Mononuclear cell (primary cell): Measurements from ENCODE around the gene PHACTR3. TPM values are rescaled to one million over a fixed set of nuclear protein-coding genes. Genes with fewer than 3 reads are reported as not detected.
A peak's percentile ranks its signal among the peaks of the same experiment; 100 is the strongest.

Experiments
- H3K27me3 ChIP-seq: 2 replicates; pipeline ENCODE4 v1.6.0; 2011; ENCODE audit warnings: low read length, control low read depth; ENCODE audit not compliant: insufficient read depth
- H3K4me1 ChIP-seq: 2 replicates; pipeline ENCODE4 v1.5.1; 2011; ENCODE audit warnings: mild to moderate bottlenecking, low read length, control low read depth; ENCODE audit not compliant: insufficient read depth
- H3K4me3 ChIP-seq: 2 replicates; pipeline ENCODE4 v1.5.1; 2011; ENCODE audit warnings: mild to moderate bottlenecking, low read length, moderate library complexity
- H3K9me3 ChIP-seq: 2 replicates; pipeline ENCODE4 v1.5.1; 2011; ENCODE audit warnings: low read depth, mild to moderate bottlenecking, control low read depth, low read length
- total RNA-seq: library from RNA; depleted of rRNA; stranded (reverse); fragments of >200 nt; gene quantifications from one replicate; pipeline ENCODE4 v1.2.3, GENCODE V29; 2012

The PHACTR3 gene
- total RNA-seq, 1 donor = 0.21 TPM

DNA sequence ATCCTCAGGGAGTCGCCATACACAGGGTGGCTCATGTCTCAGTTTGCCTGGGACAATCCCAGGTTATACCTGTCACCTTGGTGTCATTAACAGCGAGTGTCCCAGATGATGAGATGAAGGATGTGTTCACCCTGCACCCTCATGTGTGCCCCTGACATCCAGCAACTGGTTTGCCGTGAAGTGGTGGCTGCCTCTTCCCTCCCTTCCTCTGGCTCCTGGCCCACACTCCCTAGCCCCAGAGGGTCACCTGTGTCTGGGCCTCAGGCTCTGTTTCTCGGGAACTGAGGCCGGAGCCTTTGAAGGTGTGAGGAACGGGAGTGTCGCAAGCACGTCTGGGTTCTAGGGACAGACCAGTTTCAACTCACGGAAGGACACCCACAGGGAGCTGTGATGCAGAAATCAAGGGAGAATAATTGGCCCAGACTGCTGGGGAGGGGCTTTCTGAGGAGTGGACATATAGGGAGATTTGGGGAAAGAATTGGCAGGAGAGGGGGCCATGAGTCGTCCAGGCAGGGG lies 35.8 kb upstream of the PHACTR3 start:
- Histone ChIP-seq H3K4me1 (peaks cover 6% of the 10 kb centered on the region), H3K4me3 (no peak overlapping the region), H3K27me3 (no peaks in the 10 kb centered on the region), H3K9me3 (no peaks in the 10 kb centered on the region)

- H3K9me3 ChIP-seq = no peaks in the 10 kb centered on the region
Measured at GRCh38 chr20:59569305-59569704, 35.0 kb upstream of the PHACTR3 start.

GRCh38 chr20:59571151-59571550 lies 33.2 kb upstream of the PHACTR3 start:
- no peaks in the 10 kb centered on the region for H3K27me3 ChIP-seq
- H3K4me1 ChIP-seq = peaks cover 6% of the 10 kb centered on the region
- H3K4me3 ChIP-seq = no peak overlapping the region
- no peaks in the 10 kb centered on the region for H3K9me3 ChIP-seq

More at GRCh38 chr20:59569305-59569704, 35.0 kb upstream of the PHACTR3 start:
- peaks cover 6% of the 10 kb centered on the region for H3K4me1 ChIP-seq
- H3K4me3 ChIP-seq = no peak overlapping the region
- H3K27me3 ChIP-seq = no peaks in the 10 kb centered on the region

- H3K27me3 ChIP-seq = peaks cover 4% of the 10 kb centered on the region
- H3K9me3 ChIP-seq = no peaks in the 10 kb centered on the region
- peak overlapping the region; percentile 20 for H3K4me3 ChIP-seq
- H3K4me1 ChIP-seq = peaks cover 6% of the 10 kb centered on the region
Measured at GRCh38 chr20:59571551-59572314, 32.6 kb upstream of the PHACTR3 start.

GRCh38 chr20:59572515-59572914 lies 31.8 kb upstream of the PHACTR3 start:
- Histone ChIP-seq H3K27me3 (peaks cover 4% of the 10 kb centered on the region), H3K4me1 (peaks cover 6% of the 10 kb centered on the region), H3K4me3 (no peak overlapping the region), H3K9me3 (no peaks in the 10 kb centered on the region)

DNA sequence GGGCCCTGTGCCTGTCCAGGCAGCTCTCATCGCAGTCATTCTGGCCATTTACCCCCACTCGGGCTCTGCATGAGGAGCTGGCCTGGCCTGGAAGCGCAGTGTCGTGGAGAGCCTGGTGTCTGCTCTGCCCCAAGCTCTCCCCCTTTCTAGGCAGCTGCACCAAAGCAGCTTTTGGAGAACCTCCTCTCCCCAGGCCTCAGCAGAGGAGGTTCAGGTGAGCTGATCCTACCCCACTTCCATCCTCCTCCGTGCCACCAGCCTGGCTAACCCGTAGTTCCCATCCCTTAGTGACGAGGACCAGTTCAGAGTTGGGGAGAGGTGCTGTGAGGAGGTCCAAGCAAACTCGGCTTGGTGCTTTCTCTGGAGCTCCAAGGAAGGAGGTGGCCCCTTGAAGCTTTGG lies 30.5 kb upstream of the PHACTR3 start:
- no peaks in the 10 kb centered on the region for H3K9me3 ChIP-seq
- peaks cover 6% of the 10 kb centered on the region for H3K4me1 ChIP-seq
- peaks cover 14% of the 10 kb centered on the region for H3K27me3 ChIP-seq
- H3K4me3 ChIP-seq = no peak overlapping the region

DNA sequence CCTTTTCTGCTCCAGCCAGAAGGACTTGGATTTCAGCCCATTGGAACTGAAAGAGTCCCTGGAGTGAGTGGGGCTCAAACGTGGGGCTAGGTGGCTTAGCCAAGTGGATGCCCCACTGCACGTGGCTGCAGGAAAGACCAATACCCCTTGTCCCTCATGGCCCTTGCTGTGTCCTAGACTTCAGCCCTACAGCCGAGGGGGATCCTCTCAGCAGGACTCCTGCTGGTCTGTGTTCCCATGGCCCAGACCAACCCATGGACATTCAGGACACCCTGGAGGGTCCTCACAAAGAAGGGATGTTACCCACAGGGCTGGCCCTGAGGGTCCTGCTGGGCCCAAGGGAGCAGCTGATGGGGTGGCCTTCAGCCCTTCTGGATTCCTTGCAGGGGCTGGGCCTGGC lies 30.0 kb upstream of the PHACTR3 start:
- Histone ChIP-seq H3K4me1 (peaks cover 6% of the 10 kb centered on the region), H3K4me3 (no peak overlapping the region), H3K9me3 (no peaks in the 10 kb centered on the region), H3K27me3 (peaks cover 14% of the 10 kb centered on the region)

GRCh38 chr20:59575216-59575615 lies 29.1 kb upstream of the PHACTR3 start:
- peaks cover 6% of the 10 kb centered on the region for H3K4me1 ChIP-seq
- H3K27me3 ChIP-seq = peaks cover 14% of the 10 kb centered on the region
- H3K4me3 ChIP-seq = no peak overlapping the region
- H3K9me3 ChIP-seq = no peaks in the 10 kb centered on the region

DNA sequence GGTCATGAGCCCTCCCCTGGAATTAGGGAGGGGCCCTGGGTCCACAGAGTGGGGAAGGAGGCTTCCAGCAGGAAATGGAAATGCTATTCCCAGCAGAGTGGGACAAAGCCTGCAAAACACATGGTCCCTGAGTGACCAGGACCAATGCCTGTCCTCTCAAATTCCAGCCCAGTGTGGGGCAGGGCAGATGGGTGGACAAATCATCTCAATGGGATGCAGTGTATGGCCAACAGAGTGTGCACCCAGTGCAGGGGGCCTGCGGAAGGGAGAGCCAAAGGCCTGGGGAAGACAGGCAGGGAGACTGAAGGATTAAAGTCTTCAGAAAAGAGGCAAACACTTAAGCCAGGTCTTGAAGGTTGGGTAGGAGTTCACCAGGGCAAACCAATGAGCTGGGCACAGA lies 28.7 kb upstream of the PHACTR3 start:
- H3K4me1 ChIP-seq = peaks cover 6% of the 10 kb centered on the region
- no peaks in the 10 kb centered on the region for H3K9me3 ChIP-seq
- H3K4me3 ChIP-seq = no peak overlapping the region
- peaks cover 14% of the 10 kb centered on the region for H3K27me3 ChIP-seq

- Histone ChIP-seq H3K4me3 (no peak overlapping the region), H3K27me3 (peaks cover 14% of the 10 kb centered on the region), H3K4me1 (peaks cover 6% of the 10 kb centered on the region), H3K9me3 (no peaks in the 10 kb centered on the region)
Measured at GRCh38 chr20:59576216-59576953, 28.0 kb upstream of the PHACTR3 start.

DNA sequence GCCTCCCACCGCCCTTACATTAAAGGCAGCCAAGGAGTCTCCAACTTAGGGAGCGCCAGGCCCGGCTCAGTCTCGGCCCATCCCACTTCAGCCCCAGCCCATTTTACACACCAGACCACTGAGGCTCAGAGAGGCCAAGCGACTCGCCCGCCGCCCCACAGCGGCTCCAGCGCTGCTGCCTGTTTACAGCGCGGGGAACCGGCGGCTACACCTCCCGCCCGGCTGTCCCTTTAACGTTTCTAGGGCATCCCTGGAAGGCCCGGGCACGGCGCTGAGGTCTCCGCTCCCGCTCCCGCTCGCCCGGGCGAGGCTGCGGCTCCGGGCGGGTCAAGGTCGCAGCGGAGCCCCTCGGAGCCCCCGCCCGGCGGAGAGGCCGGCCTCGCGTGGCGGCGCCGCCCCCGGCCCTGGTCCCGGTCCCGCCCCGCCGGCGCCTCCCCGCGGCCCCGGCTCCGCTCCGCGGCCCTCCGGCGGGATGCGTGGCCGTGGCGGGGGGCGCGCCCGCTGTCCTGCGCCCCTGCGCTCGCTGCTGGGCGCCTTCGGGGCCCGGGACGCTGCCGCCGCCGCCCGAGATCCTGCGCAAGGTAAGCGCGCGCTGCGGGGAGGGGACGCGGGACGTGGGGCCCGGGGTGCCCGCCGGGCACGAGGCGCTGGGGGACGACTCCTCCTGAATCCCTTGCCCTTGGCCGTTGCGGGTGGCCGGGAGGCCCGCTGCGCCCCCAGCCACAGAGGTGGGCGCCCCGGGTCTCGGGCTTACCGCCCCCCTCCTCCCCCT lies 27.1 kb upstream of the PHACTR3 start:
- Histone ChIP-seq H3K27me3 (peaks cover 14% of the 10 kb centered on the region), H3K4me1 (no peaks in the 10 kb centered on the region), H3K4me3 (no peak overlapping the region), H3K9me3 (no peaks in the 10 kb centered on the region)

DNA sequence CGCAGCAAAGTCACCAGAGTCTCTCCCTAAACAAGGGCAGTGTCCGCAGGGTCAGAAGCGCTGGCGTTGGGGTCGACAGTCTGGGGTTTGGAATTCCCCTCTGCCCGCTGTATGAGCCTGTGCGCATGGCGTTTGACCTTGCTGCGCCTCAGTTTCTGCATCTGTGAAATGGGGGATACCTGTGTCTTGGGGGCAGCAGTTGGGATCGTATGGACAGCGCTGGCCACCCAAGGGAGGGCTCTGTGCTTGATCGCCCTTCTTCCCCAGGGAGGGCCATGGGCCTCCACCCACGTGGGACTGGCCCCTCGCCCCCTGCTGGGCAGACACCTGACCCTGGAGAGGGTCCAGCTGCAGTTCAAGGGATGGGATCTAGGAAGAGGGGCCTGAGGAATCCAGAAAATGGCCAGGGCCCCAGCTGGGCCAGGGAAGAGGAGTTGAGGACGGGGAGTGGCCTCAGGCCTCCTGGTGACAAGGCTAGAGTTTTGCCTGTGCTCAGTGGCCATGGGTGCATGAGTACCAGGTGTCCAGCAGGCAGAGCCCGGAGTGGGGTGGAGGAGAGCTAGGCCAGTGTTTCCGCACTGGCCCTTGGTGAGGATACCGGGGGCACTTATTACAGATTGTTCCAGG lies 26.4 kb upstream of the PHACTR3 start:
- H3K4me3 ChIP-seq = no peak overlapping the region
- peaks cover 14% of the 10 kb centered on the region for H3K27me3 ChIP-seq
- H3K4me1 ChIP-seq = no peaks in the 10 kb centered on the region
- H3K9me3 ChIP-seq = no peaks in the 10 kb centered on the region

GRCh38 chr20:59578436-59579403 lies 25.6 kb upstream of the PHACTR3 start:
- Histone ChIP-seq H3K9me3 (no peaks in the 10 kb centered on the region), H3K27me3 (peaks cover 14% of the 10 kb centered on the region), H3K4me3 (no peak overlapping the region), H3K4me1 (no peaks in the 10 kb centered on the region)
